Non-pigmented ciliary epithelial cell (primary cell): ENCODE measurements around the gene TCAIM.
"Not testable (repeated sequence)": the region's sequence is repeated elsewhere in the genome, so short reads cannot be mapped to it uniquely, and the experiment has no call there.

Experiments
- DNase-seq: peaks from one replicate; pipeline ENCODE4 v3.0.0-alpha.2; 2010; ENCODE audit warnings: low read depth

The TCAIM gene

DNA sequence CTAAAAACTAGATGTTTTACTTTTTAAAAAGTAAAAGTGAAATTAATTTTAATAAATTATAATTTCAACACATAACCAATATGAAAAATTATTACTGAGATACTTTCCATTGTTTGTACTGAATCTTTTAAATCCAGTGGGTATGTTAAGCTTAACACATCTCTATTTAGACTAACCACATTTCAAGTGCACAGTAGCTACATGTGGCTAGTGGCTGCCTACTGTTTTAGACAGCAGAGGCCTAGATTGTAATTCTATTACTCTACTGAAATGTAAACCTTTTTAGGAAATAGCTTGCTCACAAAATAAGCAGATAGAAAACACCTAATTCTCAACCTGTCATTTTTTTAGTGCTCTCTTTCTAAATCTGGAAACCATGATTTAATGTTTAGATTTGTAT lies 4.9 kb downstream of the TCAIM start:
- no peak for DNase-seq

DNA sequence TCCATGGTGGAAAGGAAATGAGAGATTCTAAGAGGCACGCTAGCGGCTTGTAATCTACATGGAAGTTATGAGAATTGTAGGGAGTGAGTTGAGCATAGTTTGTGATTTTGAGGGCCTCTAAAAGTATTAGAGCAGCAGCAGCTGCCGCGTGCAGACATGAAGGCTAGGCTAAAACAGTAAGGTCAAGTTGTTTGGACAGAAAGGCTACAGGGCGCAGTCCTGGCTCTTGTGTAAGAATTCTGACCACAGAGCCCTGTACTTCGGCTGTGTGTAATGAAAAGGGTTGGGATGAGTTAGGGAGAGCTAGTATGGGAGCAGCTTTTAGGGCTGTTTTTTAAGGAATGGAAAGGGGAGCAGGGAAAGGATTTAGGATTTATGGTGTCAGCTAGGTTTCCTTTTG lies 8.0 kb downstream of the TCAIM start:
- DNase-seq, result not testable (repeated sequence)

DNA sequence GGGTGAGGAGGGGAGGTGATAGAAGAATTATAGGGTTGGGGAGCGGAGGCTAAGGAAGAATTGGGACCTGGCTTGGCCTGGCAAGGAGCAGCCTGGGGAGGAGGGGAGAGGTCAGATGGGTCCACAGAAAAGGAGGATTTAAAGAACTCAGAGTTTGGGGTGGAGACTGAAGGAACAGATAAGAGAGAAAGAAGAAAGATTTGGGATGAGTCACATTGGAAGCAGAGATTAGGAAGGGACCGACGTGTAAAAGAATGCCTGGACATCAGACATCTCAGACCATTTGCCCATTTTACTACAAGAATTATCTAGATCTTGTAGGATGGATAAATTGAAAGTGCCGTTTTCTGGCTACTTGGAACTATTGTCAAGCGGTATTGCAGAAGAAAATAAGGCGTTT lies 10.4 kb downstream of the TCAIM start:
- DNase-seq, result no peak

DNA sequence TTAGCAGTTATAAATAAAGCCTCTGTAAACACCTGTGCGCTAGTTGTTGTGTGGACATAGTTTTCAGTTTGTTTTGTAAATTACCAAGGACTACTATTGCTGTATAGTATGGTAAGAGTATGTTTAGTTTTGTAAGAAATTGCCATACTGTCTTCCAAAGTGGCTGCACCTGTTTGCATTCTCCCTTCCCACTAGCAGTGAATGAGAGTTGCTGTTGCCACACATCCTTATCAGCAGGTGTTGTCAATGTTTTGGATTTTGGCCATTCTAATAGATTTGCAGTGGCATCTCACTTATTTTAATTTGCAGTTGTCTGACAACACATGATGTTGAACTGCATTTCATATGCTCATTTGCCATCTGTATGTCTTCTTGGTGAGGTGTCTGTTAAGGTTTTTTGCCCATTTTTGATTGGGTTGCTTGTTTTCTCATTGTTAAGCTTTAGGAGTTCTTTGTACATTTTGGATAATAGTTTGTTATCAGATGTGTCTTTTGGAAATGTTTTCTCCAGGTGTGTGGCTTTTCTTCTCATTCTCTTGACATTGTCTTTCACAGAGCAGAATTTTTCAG lies 14.9 kb downstream of the TCAIM start:
- DNase-seq, result no peak

DNA sequence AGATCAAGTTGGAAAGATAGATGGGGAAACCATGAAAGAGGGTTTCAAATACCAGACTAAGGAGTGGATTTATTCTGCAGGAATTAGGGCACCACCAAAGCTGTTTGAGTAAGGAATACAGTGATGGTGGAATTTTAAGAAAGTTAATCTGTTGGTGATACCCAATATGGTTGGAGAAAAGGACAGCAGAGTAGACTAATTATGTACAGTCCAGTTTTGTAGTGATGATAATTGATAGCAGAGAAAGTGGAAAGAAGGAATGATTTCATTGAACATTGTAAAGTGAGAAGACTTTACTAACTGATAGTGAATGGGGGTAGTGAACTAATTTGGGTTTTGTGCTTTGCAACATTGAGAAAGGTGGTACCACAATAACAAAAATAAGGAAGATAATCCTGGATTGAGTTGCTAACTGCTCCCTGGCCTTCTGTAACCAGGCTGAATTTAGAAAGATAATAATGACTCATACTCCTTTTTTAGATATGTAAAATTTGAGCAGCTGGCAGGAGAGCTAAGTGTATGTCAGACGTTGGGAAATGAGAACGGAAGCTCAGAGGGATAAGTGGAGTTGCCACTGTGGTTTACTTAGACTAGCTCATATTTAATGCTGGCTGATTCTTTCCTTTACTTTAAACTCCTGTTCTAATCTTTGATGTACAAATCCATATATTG lies 16.9 kb downstream of the TCAIM start:
- DNase-seq, result peak; percentile 73

DNA sequence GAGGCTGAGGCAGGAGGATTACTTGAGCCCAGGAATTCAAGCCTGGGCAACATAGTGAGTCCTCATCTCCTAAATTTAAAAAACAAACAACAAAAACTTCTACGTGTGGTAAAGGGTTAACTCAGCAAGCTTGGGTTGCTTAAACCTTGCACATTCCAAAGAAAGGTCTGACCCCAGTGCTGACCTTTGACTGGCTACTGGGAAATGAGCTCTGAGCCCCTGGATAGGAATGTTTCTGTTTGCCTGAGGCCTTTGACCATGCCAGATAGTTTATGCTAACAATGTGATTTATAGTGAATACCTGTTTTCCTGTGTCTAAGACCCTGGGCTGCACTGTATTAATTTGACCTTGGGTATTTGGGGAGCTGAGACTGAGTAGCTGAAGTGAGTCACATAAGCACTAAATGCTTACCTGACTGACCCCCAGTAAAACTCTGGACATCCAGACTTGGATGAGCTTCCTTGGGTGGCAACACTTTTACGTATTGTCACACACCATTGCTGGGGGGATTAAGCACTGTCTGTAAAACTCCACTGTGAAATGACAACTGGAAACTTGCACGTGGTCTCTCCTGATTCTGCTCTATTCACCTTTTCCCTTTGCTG lies 20.7 kb downstream of the TCAIM start:
- DNase-seq, result no peak

DNA sequence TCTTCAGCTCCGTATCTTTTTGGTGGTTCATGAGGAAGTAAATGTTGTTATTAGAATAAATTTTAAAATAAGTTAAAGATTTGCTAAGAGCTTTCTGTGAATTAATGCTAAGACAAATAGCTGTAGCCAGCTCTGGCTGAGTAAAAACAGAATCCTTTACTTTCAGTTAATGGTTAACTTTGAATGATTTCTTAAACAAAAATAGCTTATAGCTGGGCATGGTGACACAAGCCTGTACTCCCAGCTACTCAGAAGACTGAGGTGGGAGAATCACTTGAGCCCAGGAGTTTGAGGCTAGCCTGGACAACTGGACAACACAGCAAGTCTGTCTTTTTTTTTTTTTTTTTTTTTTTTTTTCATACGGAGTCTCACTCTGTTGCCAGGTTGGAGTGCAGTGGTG lies 25.0 kb downstream of the TCAIM start:
- DNase-seq, result no peak

DNA sequence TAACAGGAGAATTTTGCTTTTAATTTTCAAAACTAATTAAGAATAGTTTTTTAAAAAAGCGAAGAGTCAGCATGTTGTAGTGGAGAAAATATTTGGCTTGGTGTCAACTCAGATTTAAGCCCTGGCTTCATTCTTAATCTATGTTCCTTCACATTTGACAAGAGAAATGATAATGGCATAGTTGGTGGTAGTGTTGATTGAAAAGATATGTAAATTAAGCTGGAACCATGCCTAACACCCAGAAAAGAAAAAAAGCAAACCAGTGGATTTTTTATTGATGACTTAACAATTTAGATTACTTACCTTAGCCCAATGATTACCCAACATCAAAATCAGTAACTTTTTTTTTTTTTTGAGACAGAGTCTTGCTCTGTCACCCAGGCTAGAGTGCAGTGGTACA lies 27.4 kb downstream of the TCAIM start:
- no peak for DNase-seq

DNA sequence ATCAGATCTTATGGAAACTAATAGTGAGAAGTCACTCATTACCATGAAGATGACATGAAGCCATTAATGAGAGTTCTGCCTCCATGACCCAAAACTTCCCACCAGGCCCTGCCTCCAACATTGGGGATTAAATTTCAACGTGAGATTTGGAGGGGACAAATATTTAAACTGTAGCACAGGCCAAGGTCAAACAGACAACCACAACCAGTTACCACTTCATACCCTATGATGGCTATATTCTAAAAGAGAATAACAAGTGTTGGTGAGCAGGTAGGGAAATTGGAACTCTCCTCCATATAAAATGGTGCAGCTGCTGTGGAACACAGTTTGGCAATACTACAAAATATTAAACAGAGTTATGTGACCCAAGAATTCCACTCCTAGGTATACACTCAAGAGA lies 36.9 kb downstream of the TCAIM start:
- no peak for DNase-seq

DNA sequence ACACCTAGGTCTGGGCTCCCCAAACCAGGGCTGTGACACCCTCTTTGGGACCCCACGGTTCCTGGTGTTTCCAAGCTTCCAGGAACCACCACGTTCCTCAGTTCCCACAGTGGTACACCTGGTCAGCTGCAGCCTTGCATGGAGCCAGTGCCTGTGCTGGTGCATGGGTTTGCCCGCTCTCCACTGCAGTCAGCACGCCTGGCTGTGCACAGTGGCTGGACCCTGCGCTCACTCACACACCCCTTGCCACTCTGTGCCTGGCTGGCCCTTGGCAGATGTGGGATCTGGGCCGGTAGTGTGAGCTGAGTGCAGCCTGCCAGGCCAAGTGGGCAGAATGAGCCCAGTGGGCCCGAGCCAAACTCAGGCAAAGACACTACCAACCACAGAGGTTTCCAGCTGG lies 48.8 kb downstream of the TCAIM start:
- no peak for DNase-seq

DNA sequence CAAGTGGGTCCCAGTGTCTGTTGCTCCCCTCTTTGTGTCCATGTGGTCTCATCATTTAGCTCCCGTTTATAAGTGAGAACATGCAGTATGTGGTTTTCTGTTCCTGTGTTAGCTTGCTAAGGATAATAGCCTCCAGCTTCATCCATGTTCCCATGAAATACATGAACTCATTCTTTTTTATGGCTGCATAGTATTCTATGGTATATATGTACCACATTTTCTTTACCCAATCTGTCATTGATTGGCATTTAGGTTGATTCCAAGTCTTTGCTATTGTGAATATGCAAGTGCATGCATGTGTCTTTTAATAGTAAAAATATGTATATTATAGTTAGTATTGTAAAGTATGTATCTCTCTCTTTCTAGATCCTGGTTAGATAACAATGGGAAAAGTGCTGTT lies 53.9 kb downstream of the TCAIM start:
- DNase-seq, result no peak

DNA sequence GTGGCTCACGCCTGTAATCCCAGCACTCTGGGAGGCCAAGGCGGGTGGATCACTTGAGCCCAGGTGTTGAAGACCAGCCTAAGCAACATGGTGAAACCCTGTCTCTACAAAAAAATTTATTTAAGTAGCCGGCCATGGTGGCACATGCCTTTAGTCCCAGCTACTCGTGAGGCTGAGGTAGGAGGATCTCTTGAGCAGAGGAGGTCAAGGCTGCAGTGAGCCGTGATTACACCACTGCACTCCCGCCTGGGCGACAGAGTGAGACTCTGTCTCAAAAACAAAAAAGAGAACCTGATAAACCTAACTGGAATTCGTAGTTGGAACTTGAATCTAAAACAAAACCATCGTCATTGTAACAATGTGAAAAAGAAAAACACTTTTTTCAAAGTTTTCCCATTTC lies 57.1 kb downstream of the TCAIM start:
- no peak for DNase-seq

DNA sequence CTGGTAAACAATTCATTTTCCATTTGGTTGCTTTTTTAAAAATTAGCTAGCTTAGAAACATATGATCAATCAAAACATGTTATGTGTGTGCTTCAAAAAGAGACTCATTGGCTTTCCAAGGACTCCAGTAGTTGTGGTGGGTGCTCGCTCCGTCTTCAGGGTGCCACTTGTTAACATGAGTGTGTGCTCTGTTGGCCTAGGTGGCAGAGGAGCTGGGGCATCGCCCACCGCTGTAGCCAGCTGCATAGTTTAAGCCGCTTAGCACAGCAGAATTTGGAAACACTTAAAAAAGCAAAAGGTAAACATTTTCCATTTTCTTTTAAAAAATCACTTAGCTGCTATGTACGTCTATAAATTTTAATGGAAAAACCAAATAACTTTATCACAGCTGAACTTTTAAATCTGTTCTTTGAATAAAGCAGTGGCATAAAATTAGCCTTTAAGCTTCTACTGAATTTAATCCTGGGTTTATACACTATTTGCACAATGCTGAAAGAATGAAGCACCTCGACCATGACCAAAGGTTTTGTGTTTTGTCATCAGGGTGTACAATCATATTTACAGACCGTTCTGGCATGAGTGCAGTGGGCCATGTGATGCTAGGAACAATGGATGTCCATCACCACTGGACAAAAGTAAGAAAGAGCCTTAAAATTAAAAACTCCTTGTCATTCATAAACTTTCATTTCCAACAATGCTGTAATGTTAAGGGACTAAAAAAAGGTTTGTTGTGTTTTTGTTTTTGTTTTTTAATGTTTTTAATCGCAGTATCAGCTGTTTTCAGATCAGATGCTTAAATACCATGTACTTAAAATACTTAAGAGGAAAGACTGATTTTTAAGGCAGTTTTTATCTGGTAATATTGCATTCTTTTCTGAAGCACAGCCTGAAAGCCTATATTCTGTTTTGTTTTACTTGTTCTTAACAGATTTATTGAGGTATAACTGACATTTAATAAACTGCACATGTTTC lies 57.9 kb downstream of the TCAIM start:
- no peak for DNase-seq

DNA sequence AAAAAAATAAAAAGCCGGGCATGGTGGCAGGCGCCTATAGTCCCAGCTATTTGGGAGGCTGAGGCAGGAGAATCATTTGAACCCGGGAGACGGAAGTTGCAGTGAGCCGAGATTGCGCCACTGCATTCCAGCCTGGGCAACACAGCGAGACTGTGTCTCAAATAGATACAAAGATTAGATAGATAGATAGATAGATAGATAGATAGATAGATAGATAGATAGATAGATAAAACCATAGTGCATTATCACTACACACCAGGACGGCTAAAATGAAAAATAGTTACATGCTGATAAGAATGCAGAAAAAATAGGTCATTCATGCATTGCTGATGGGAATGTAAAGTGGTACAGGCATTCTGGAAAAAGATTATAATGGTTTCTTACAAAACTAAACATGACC lies 59.7 kb downstream of the TCAIM start:
- DNase-seq, result not testable (repeated sequence)

DNA sequence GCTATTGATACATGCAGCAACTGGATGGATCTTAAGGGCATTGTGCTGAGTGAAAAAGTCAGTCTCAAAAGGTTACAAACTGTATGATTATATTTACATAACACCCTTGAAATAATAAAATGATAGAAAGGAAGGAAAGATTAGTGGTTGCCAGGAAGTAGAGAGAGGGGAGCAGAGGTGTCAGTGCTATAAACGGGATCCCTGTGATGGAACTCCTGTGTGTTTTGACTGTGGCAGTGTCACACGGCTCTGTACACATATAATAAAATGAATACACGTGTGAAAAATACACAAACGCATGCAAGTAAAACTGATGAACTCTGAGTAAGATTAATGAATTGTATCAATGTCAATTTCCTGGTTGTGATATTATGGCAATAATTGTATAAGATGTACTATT lies 60.3 kb downstream of the TCAIM start:
- DNase-seq, result no peak

DNA sequence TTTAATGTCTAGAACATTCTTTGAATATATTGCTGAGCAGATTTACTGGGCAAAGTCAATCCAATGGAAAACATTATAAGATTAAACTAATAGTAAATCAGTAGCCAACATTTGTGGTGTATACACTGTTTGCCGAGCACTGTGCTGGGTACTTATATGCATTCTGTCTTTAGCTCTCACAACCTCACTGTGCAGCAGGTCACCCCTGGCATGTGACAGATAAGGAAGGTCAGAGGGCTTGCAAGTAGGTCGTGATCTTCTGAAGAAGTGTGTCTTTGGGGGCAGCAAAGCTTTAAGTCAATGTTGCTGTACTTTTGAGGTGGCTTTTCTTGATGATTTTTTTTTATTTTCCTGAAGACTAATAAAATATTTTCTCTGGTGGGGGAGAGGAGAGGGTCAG lies 62.2 kb downstream of the TCAIM start:
- DNase-seq, result no peak

DNA sequence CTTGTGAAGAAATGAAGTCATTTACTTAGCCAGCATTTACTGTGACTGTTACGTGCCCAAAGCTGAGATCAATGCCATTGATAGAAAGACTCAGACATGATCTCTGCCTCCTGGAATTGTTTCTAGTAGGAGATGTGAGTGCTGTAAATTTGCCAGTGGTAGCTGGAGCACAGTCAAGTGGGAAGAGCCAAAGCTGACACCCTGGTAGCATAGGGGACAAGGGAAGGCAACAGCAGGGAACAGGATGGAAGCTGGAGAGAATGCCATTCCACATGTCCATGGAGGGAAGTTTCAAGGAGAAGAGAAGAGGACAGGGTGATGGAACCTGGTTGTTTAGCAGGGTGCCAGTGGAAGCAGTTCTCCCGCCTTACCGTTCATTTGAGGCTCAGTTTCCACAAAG lies 64.0 kb downstream of the TCAIM start:
- DNase-seq, result no peak

DNA sequence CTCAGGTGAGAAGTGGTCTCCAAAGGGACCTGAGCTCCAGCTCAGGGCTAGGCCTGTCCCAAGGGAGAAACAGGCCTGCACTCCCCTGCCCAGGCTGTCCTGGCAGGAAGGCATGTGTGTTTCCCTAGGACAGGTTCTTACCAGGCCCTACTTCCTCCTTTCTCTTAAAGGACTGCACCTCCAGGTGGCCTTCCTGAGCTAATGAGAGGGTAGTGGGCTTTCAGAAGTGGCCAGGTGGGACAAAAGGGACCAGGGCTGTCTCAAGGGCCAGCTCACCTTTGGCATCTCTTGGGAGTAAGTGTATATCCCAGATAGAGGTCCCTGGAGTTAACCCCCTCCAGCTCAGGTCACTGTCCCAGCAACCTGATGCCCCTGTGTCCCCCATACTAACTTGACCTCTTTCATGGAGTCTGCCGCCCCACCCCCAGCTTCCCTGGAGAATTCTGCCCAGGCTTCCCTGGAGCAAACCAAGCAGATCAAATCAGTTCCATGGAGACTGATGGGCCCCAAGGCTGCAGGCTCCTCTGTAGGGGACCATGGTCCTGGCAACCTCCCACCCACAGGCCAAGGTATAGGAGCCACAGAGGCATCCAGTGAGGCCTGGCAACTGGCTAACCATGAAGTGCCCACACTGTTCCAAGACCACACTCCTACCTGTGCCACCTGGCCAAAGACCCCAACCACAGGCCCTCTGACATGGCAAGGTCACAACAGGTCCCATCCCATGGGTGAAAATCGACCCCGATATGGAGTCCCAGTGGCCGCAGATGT lies 71.3 kb downstream of the TCAIM start:
- DNase-seq, result no peak

DNA sequence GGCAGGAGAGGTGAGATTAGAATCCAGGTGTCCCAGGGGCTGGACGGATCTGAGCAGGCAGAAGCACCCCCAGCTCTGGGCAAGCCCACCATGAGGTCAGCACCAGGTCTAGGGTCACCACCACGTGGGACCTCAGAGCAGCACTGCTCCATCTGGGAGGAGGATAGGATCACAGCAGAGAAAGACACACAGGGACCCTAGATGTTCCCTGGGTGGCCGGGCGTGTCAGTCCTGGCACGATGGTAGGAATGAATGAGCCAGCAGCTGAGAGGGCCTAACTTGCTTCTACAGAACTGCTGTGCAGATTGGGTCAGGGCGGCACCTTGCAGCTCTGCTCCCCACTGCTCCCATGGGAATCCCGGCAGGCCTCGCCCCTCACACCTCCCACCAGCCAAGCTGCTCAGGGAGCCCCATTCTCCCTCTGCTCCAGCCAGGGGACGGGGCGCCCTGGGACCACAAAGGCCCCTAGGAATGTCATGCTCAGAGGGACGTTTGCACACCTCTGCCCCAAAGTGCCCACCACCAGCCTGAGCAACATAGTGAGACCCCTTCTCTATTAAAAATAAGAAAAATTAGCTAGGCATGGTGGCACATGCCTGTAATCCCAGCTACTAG lies 72.6 kb downstream of the TCAIM start:
- DNase-seq, result no peak

DNA sequence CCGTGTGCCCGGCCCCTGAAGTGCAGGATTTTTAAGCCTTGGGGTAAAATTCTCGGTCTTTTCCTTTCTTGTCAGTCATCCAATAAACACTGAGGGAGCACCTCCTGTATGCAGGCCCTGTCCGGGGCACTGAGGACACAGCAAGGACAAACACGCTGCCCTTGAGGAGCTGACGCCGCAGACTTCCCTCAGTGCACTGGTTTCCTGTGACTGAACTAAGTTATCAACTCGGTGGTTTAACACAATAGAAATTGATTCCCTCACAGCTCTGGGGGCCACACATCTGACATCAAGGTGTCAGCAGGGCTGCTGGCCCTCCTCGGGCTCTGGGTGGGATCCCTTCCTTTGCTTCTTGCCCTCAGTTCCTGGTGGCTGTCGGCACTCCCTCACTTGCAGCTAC lies 73.8 kb downstream of the TCAIM start:
- no peak for DNase-seq

DNA sequence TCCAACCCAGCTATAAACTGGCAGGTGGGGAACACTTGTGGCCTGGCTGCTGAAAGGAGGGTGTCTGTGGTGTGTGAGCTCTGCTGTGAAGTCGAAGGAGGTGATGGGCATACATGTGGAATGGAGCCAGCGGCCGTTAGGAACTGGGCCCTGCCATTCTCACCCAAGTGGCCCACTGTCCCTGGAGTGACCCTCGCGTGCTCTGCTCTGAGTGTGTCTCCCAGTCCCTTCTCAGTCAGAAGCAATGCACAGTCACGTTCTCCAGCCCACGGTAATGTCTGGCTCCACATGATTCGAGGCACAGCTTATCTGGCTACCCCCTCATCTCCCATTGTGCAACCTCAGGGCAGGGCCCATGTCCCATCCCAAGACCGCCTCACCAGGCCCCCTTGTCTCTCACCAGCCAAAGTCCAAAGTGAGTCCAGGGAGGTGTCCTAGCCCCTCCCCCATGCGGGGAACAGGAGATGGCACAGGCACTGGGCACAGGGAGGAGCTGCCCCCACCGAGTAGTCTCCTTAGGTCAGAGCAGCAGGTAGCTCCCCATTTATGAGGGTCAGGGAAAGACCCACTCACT lies 76.0 kb downstream of the TCAIM start:
- no peak for DNase-seq
